Fibroblast of the conjunctiva (primary cell): ENCODE data around the gene G6PC2.
"Not testable (repeated sequence)": the region's sequence is repeated elsewhere in the genome, so short reads cannot be mapped to it uniquely, and the experiment has no call there.

Experiments
- DNase-seq: peaks from one replicate; pipeline ENCODE4 v3.0.0-alpha.2; 2010; ENCODE audit warnings: low read depth

G6PC2 gene

DNA sequence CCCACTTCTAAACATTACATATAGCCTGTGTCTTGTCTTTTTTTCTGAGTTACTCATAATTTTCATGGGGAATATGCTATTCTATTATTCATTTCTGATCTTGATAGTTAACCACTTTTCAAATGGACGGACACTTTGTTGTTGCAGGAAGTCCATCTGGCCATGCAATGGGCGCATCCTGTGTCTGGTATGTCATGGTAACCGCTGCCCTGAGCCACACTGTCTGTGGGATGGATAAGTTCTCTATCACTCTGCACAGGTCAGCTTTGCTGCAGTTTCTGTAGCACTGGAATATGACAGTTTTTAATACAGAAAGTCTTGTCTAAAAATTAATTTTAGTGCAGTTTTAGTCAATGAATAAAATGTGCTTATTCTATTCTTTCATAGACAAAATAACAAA lies 3.3 kb downstream of the G6PC2 start:
- DNase-seq, result no peak

GRCh38 chr2:168907940-168908662 lies 7.0 kb downstream of the G6PC2 start:
- DNase-seq, result no peak

GRCh38 chr2:168910330-168910729 lies 9.2 kb downstream of the G6PC2 start:
- DNase-seq, result no peak

DNA sequence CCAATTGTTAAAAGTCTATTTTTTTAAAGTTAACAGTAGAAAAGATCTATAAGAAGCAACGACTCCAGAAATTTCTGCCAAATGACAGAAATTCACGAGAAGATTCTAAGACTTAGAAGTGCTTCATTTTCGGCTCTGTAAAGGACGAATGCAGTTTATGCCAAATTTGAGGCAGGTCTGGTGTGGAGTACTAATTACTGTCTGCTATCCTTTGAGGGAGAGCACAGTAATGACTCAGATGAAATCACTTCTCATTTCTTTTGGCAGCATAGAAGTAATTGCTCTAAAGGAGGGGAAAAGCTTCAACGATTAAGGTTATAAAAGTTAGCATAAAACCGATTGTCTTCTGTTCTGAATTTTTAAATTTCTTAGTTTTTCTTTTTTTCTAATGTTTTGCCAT lies 11.4 kb downstream of the G6PC2 start:
- no peak for DNase-seq

- DNase-seq, result no peak
These were observed 11.8 kb downstream of the G6PC2 start for GRCh38 chr2:168912901-168913369.

- DNase-seq, result no peak
These were observed 12.4 kb downstream of the G6PC2 start for GRCh38 chr2:168913495-168913894.

DNA sequence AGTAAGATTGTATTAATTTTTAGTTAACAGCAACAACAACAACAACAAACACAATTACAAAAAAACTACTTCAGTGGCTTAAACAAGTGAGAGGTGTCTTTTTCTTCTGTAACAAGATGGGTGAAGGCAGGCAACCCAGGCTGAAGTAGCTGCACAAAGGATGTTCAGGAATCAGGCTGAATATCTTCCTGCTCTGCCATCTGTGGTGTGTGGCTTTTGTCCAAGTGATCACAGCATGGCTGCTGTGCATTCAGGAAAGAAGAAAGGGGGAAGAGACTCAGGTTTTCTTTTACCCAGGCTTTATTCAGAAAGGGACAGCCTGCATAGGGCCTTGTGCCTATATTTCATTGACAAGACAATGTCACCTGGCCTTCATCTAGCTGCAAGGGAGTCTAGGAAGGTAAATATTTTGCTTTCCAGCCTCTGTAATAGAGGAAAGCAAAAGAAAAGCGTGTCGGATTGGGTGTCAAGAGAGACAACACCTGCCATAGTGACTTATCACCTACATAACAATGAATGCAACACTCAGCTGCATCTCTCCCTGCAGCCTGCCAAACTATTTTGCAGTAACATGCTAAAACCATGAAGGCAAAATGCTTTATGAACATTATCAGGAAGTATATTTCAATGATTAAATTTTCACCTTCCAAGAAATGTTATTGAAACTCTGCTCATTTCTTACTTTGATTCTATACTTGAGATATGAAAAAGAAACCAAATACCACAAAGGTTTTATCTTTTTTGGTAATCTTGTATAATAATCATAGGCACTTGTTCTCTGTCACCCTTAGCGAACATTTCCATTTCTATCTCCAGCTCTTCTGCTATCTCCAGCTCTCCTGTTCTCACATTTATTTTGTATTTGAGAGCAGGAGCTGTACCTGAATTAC lies 14.6 kb downstream of the G6PC2 start:
- DNase-seq, result no peak

- DNase-seq, result no peak
These were observed 15.2 kb downstream of the G6PC2 start for GRCh38 chr2:168916331-168916675.

GRCh38 chr2:168920504-168921157 lies 19.5 kb downstream of the G6PC2 start:
- DNase-seq, result no peak

DNA sequence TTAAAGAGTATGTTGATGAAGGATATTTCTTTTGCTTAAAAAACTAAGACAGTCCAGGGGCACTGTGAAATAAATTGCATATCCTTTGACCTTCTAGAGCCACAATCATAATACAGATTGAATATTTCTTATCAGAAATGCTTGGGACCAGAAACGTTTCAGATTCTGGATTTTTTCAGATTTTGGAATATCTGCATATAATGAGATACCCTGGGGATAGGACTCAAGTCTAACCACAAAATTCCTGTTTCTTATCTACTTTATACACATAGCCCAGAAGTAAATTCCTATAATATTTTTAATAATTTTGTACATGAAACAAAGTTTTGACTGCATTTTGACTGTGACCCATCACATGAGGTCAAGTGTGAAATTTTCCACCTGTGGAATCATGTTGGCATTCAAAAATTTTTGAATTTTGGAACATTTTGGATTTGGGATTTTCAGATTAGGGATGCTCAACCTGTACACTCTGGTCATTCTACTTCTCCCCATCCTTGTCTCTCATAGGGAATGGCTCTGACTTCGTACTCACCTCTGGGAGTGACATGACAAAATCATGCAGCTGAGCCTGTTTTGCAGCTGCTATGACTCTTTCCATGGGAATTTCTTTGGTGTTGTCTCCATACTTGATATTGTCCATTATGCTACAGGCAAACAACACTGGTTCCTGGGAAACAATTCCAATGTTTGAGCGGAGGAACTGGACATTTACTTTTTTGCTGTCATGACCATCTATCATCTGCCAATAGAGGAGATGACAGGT lies 25.7 kb downstream of the G6PC2 start:
- DNase-seq, result no peak

DNA sequence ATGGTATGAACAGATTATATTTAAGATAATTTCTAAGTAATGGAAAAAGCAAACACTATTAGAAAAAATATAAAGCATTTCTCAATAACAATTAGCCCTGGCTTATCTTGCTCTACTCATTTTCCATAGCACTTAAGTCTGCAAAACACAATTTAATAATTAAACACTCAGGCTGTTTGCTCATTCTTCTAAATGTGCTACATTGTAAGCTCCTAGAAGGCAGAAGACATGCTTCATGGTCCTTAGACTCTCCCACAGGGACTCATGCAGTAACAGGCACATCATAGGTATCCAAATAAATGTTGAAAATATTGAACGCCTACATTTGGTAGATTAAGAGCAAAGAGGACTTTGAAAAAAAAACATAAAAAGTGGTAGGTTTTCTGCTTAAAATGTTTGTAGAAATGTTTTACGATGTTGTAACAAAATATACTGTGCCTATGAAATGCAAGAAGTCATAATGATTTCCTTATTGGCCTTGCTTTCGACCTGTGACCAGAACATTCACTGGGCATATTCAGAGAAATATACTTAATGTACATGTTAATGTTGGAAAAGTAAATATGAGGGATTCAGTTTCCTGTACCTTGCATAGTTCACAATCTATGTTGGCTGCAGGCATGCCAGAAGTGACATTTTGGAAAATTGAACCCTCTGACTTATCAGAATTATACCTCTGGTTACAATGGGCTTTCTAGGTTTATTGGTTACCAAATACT lies 27.2 kb downstream of the G6PC2 start:
- DNase-seq, result no peak

GRCh38 chr2:168929031-168929430 lies 27.9 kb downstream of the G6PC2 start:
- no peak for DNase-seq

DNA sequence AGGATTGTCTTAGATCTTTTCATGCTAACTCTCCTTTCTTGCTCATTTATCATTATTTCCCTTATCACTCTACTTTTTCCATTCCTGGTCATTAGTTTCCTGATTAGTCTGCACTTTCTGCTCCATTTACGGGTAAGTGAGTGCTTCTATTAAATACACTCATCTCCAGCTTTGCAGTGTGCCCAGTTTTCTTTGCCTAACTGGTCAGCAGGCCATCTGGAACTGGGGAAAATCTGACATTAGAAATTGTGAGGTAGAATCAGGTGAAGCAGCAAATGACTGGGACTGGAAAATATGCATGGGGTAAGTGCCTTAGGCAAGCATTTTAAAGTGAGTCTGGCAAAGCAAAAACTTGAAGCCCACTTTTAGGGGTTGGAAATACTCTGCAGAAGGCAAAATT lies 29.2 kb downstream of the G6PC2 start:
- DNase-seq, result no peak

GRCh38 chr2:168932174-168932573 lies 31.1 kb downstream of the G6PC2 start:
- DNase-seq, result not testable (repeated sequence)

- DNase-seq, result no peak
These were observed 33.7 kb downstream of the G6PC2 start for GRCh38 chr2:168934826-168935225.

DNA sequence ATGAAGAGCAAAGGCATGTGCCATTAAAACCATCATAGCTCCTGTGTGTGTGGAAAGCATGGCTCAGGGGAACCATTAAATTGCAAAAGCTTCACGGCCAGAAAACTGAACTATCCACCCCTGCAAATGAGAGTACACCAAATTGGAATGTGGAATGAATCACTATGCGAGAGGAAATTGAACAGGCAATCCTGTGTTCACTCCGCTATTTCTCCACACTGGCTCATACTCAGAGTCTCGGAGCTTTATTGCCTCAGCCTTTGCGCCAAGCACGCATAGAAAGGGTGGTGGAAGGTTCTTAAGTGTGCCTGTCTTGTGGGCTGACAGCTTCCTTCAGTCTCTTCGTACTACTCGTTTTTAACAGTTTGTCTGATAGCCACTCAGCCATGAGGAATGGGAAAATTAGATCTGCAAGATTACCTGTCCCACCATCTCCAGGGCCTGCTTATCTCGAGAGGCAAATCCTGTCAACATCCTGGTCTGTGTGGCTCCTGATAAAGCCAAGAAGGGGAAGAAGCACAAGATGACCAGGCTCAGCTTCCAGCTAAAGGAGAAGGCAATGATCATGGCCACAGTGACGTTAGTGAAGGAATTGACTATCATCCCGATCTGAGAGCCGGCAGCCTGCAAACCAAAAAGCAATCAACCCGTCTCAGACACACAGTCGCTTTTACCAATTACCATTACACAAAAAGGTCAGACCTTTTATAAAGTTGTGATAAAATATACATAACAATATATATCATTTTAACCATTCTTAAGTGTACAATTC lies 34.9 kb downstream of the G6PC2 start:
- no peak for DNase-seq

GRCh38 chr2:168939061-168939460 lies 38.0 kb downstream of the G6PC2 start:
- no peak for DNase-seq

GRCh38 chr2:168939918-168940317 lies 38.8 kb downstream of the G6PC2 start:
- no peak for DNase-seq

- no peak for DNase-seq
These were observed 40.2 kb downstream of the G6PC2 start for GRCh38 chr2:168941297-168941696.

DNA sequence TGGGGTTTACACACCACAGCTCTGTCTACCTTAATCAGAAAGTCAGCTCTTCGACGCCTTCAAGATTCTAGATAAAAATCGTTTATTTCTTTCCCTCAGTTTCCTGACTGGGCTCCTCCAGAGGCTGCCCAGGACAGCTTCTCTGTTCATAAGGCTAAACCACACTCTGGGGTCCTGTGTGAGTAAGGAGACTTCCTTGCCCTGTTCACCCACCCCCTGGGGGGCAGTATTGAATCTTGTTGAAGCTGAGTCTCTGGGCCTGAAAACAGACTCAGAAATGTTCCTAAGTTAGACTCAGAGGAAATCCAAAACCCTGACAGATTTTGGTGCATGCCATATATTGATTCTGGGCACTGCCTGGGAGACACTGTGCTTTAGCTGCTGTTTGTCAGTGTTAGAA lies 43.0 kb downstream of the G6PC2 start:
- no peak for DNase-seq

DNA sequence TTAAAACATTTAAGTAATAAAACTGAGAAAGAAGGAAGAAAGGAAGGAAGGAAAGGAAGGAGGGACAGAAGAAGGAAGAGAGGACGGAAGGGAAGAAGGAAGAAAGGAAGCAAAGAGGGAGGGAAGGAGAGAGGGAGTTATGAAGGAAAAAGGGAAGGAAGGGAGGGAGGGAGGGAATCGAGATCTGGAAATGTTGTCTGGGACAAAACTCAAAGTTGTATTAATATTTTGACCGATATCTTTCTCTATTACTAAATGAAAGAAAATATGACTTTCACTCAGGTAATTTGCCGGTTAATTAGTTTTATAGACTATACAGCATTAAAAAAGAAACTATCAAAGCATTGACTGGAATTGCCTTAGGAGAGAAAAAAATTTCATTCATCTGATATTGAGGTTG lies 44.4 kb downstream of the G6PC2 start:
- no peak for DNase-seq
